DMS53 treated with DMSO at 0.1 percent for 48 hours (cell line): ENCODE data around the gene DUSP14.

ENCODE experiments used
- DNase-seq: peaks from one replicate; lab custom pipeline; 2025; ENCODE audit not compliant: unreplicated experiment; lab: John Stamatoyannopoulos, UW

DUSP14 gene

GRCh38 chr17:37555386-37555785, 65.7 kb downstream of the DUSP14 start:
- no peak for DNase-seq

DNA sequence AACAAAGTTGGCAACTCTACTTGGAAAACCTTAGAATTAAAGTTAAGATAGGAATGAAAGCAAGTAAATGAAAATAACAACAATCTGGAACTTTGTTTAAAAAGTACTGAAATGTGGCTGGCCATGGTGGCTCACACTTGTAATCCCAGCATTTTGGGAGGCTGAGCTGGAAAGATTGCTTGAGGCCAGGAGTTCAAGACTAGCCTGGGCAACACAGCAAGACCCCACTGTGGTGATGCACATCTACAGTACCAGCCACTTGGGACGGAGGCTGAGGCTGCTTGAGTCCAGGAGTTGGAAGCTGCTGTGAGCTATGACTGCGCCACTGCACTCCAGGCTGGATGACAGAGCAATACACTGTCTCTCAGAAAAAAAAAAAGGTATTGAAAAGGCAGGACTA, 67.8 kb downstream of the DUSP14 start:
- no peak for DNase-seq

GRCh38 chr17:37558299-37558698, 68.6 kb downstream of the DUSP14 start:
- DNase-seq: no peak

DNA sequence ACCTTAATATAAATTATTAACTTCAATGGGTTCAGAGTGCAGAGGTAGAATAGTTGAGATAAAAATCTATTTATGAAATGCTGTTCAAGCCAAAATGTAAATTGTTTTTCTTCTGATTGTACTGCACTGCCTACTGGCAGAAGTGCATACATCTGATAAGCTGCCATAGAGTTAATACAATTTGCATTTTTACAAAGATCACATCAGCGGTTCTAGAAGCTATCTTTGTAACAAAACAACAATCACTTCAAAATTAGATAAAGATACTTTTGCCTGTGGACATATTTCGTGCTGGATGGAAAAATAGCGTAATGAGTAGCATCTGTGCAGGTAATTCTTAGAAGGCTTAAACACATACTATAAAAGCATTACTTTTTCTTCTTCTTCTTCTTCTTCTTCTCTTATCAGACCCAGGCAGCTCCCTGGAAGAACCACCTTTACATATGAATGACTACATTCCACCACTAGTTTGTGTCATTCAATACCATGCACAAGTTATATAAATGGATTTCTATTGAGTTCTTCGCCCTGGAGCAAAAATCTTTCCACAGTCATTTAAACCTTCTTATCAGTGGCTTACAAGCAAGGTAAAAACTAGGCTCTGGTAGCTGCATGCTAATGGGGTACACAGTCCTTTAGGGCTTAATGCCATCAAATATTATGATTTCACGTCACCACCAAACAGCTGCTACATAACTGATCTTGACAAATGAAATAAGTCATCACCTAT, 72.5 kb downstream of the DUSP14 start:
- no peak for DNase-seq
